ENCODE measurements around the gene PHF19.

DNA sequence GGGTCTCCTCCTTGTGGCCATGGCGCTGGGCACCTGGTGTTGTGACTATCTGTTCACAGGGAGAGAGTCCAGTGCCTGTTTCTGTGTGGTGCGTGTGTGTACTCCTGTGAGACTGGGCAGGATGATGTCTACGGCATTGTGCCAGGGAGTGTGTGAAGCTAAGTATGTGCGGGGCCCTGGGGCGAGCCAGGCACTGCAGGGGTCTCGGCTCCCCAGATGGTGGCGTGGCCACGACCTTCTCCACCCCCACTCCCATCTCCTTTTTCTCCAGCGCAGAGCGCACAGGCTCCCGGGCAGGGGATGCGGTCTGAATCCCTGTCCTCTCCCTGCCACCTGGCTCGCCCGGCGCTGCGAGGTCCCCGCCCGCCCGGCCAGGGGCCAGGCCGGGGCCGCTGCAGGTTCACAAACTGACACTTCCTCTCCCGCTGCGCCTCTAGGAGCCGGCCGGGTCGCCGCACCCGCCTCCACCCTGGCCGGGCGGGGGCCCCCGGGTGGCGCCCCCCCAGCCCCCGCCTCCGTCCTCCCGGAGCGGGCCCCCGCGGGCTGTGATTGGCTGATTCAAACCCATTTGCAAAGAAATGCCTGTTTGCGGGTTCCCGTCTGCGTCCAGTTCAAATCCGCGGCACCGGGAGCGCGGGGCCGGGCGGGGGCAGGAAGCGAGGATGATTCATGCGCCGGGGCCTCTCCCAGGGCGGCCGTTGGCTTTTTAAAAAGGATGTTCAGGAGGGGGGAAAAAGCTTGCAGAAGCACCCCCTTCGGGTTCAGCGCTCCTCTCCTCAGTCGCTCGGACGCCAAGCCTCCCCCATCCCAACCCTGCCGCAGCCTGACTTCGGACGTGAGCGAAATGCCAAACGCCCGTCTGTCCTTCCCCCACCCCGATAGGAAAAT is 790 bp downstream of the PHF19 start:
- TF ChIP-seq, protein P1, sequence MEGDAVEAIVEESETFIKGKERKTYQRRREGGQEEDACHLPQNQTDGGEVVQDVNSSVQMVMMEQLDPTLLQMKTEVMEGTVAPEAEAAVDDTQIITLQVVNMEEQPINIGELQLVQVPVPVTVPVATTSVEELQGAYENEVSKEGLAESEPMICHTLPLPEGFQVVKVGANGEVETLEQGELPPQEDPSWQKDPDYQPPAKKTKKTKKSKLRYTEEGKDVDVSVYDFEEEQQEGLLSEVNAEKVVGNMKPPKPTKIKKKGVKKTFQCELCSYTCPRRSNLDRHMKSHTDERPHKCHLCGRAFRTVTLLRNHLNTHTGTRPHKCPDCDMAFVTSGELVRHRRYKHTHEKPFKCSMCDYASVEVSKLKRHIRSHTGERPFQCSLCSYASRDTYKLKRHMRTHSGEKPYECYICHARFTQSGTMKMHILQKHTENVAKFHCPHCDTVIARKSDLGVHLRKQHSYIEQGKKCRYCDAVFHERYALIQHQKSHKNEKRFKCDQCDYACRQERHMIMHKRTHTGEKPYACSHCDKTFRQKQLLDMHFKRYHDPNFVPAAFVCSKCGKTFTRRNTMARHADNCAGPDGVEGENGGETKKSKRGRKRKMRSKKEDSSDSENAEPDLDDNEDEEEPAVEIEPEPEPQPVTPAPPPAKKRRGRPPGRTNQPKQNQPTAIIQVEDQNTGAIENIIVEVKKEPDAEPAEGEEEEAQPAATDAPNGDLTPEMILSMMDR (optimal IDR thresholded peaks at IDR 0.05 in 1 of 3, IDR thresholded peaks at IDR 0.05 in 1 of 3, conservative IDR thresholded peaks at IDR 0.05 in 1 of 3; ENCODE audit: extremely low read depth in 1 of 3, insufficient read depth in 2 of 3, low read length in 3 of 3), result no peak
- TF ChIP-seq EZH2 (IDR thresholded peaks at IDR 0.05; ENCODE audit: low read length), result no peak
